Naive thymus-derived CD8-positive, alpha-beta T cell (primary cell): Measurements from ENCODE around the gene SLC2A6. TPM values are rescaled to one million over a fixed set of nuclear protein-coding genes. Genes with fewer than 3 reads are reported as not detected.

ENCODE experiments used
- ATAC-seq, 2 donors: fragments of 150-1000 bp; cut with Tn5 transposase in 1 of 2; sonication (Bioruptor Pico), chemical (Tn5 transposase) in 1 of 2; 1 replicate in 1 of 2; 2 replicates in 1 of 2; pipeline ENCODE4 v1.10.0; 2021; ENCODE audit warnings: mild to moderate bottlenecking in 2 of 2, moderate library complexity in 2 of 2
- POLR2A ChIA-PET: fragments of 350-600 bp; sonication (Branson Sonifier 250); formaldehyde crosslinking; loops from one replicate; lab custom pipeline; 2021; ENCODE audit warnings: antibody characterized with exemption; lab: Charles Lee
- DNase-seq, 10 donors: peaks; one replicate each; pipeline versions ENCODE4 v3.0.0 to v3.0.0-alpha.2; 2020 to 2022
- H3K27ac Mint-ChIP-seq, 10 donors: one replicate each; pipeline ENCODE4 v1.8.0; 2020 to 2022; ENCODE audit warnings: mild to moderate bottlenecking in 10 of 10, mixed read lengths in 10 of 10, moderate library complexity in 4 of 10, inconsistent platforms in 1 of 10
- H3K27me3 Mint-ChIP-seq, 5 donors: one replicate each; pipeline ENCODE4 v1.8.0; 2021 to 2022; ENCODE audit warnings: mixed read lengths in 5 of 5
- H3K36me3 Mint-ChIP-seq, 3 donors: one replicate each; pipeline ENCODE4 v1.8.0; 2020 to 2022; ENCODE audit warnings: mixed read lengths in 3 of 3, mild to moderate bottlenecking in 2 of 3, inconsistent platforms in 1 of 3
- H3K4me1 Mint-ChIP-seq, 4 donors: one replicate each; pipeline ENCODE4 v1.8.0; 2021 to 2022; ENCODE audit warnings: mixed read lengths in 4 of 4
- H3K4me3 Mint-ChIP-seq, 10 donors: one replicate each; pipeline ENCODE4 v1.8.0; 2020 to 2022; ENCODE audit warnings: mild to moderate bottlenecking in 10 of 10, mixed read lengths in 10 of 10, moderate library complexity in 6 of 10, inconsistent platforms in 1 of 10
- H3K9me3 Mint-ChIP-seq, 9 donors: one replicate each; pipeline ENCODE4 v1.8.0; 2020 to 2022; ENCODE audit warnings: mixed read lengths in 9 of 9, mild to moderate bottlenecking in 3 of 9, inconsistent platforms in 1 of 9, moderate library complexity in 1 of 9
- polyA plus RNA-seq, 3 donors: library from polyadenylated mRNA; unstranded; fragments of 300-500 nt; fragmentation: Illumina TruSeq; gene quantifications; one replicate each; pipeline ENCODE4 v1.2.3, GENCODE V29; 2021
- total RNA-seq, 8 experiments: library from RNA in 2 of 8; stranded (reverse) in 2 of 8; gene quantifications; one replicate each; pipeline ENCODE4 v1.2.3 and lab custom pipeline; 2021 to 2026

Gene SLC2A6, protein sequence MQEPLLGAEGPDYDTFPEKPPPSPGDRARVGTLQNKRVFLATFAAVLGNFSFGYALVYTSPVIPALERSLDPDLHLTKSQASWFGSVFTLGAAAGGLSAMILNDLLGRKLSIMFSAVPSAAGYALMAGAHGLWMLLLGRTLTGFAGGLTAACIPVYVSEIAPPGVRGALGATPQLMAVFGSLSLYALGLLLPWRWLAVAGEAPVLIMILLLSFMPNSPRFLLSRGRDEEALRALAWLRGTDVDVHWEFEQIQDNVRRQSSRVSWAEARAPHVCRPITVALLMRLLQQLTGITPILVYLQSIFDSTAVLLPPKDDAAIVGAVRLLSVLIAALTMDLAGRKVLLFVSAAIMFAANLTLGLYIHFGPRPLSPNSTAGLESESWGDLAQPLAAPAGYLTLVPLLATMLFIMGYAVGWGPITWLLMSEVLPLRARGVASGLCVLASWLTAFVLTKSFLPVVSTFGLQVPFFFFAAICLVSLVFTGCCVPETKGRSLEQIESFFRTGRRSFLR
- total RNA-seq (1 to 10 TPM; 8.4 to 8.7 TPM), polyA plus RNA-seq (1 to 10 TPM; 4.0 to 6.0 (median 5.6) TPM), total RNA-seq (lab: John Stamatoyannopoulos, UW) (9.3 to 20.5 (median 14.9) reads per million in 6 experiments)

- peak; percentile 69 to 90 (median 82) for DNase-seq
- POLR2A ChIA-PET = interaction anchor here (0.7 to 2.0 kb wide), 8 partner anchors 16 to 449 kb away, joined by 3 to 10 read pairs (median 5); partner anchors contain the start of genes CACFD1, GTF3C5, MED22 and RPL7A
- peaks cover 7 to 29% (median 13%) of the 10 kb centered on the region in 4 donors for H3K4me1 Mint-ChIP-seq
- no peaks in the 10 kb centered on the region for H3K9me3 Mint-ChIP-seq
- H3K27me3 Mint-ChIP-seq = no peaks in the 10 kb centered on the region
- peak within 1 kb of the TSS in 9 of 10 donors; percentile 51 to 92 (median 77) for H3K27ac Mint-ChIP-seq
- peak; percentile 94 to 96 for ATAC-seq
- H3K36me3 Mint-ChIP-seq = peaks cover 0 to 6% (median 0%) of the 10 kb centered on the region in 3 donors
- H3K4me3 Mint-ChIP-seq = peak within 1 kb of the TSS; percentile 74 to 86 (median 82)
Observed at GRCh38 chr9:133478851-133479711, at the start of gene SLC2A6. Gene SLC2A6, minus strand, starts transcription at chr9:133479099. Its CDS starts 40 bp downstream, at chr9:133479059.

GRCh38 chr9:133528001-133528875 is 49.3 kb upstream of the SLC2A6 start:
- H3K36me3 Mint-ChIP-seq = no peaks in the 10 kb centered on the region
- ATAC-seq (no peak), DNase-seq (no peak)
- H3K27me3 Mint-ChIP-seq = peaks cover 0 to 3% (median 0%) of the 10 kb centered on the region in 5 donors
- H3K27ac Mint-ChIP-seq = peak overlapping the region in 2 of 10 donors; percentile 27 to 56
- POLR2A ChIA-PET = no interaction called here
- no peak overlapping the region for H3K4me3 Mint-ChIP-seq
- peaks cover 11 to 24% (median 14%) of the 10 kb centered on the region in 4 donors for H3K4me1 Mint-ChIP-seq
- H3K9me3 Mint-ChIP-seq = no peaks in the 10 kb centered on the region

DNA sequence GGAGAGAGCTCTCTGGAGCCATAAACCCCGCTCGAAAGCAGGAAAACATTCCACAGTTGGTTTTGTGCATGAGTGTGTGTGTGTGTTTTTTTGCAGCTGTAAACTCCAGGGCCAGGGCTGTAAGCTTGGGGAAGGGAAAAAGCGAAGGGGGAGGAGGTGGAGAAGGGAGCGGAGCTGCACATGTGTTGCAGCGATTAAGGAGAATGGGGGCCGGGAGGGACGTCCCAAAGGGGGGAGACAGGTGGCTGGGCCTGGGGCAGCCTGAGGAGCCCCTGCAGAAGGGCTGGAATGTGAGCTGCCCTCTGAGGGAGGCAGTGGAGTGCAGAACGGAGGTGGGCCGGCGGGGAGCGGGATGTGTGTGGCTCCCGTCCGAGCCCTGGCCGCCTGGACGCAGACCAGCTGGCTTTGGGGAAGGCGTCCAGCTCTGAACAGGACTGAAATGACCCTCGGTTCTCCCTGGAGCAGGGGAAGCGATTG is 48.6 kb upstream of the SLC2A6 start:
- Mint-ChIP-seq H3K27ac (peak overlapping the region in 1 of 10 donors; percentile 84), H3K27me3 (peaks cover 0 to 1% (median 0%) of the 10 kb centered on the region in 5 donors), H3K36me3 (no peaks in the 10 kb centered on the region), H3K4me3 (no peak overlapping the region), H3K4me1 (peaks cover 4 to 16% (median 10%) of the 10 kb centered on the region in 4 donors), H3K9me3 (no peaks in the 10 kb centered on the region)
- ATAC-seq = no peak
- DNase-seq = no peak
- POLR2A ChIA-PET = no interaction called here

DNA sequence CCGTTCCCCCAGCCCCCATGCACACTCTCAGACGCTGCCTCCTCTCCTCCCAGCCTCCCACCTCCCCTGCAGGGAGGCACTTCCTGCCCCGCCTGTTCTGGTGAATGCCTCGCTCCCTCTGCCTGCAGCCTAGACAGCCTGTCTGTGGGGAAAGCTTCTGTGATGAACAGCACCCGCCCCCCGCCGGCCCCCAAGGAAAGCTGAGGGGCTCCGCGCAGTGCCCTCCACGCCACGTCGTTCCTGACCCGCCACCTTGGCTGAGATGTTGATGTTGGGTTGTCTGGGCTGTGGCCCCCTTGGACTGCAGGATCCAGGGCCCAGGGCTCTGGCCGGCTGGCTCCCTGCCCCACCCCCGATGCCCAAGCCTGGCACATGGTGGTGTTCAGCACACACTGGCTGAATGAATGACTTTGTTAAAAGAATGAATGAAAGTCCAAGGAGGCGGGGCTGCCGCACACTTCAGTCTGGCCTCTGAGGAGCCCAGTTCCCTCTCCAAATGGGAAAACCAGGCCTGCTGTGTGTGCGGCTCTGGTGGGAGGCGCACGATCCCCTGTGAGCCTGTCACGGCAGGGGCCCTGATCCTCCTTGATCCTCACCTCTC is 47.9 kb upstream of the SLC2A6 start:
- no peaks in the 10 kb centered on the region for H3K36me3 Mint-ChIP-seq
- POLR2A ChIA-PET = interaction anchor here (0.5 kb wide), 1 partner anchor 25 kb away, joined by 6 read pairs; no protein-coding TSS in a partner anchor
- peak overlapping the region in 5 of 10 donors; percentile 29 to 84 (median 71) for H3K27ac Mint-ChIP-seq
- peaks cover 4 to 16% (median 10%) of the 10 kb centered on the region in 4 donors for H3K4me1 Mint-ChIP-seq
- no peak for DNase-seq
- H3K4me3 Mint-ChIP-seq = peak overlapping the region in 4 of 10 donors; percentile 16 to 39 (median 19)
- ATAC-seq = peak in 1 of 2 donors; percentile 29
- H3K27me3 Mint-ChIP-seq = no peaks in the 10 kb centered on the region
- H3K9me3 Mint-ChIP-seq = no peaks in the 10 kb centered on the region

- no peak overlapping the region for H3K4me3 Mint-ChIP-seq
- DNase-seq (no peak), ATAC-seq (no peak)
- H3K4me1 Mint-ChIP-seq = peaks cover 4 to 16% (median 10%) of the 10 kb centered on the region in 4 donors
- H3K36me3 Mint-ChIP-seq = no peaks in the 10 kb centered on the region
- no peaks in the 10 kb centered on the region for H3K9me3 Mint-ChIP-seq
- H3K27me3 Mint-ChIP-seq = no peaks in the 10 kb centered on the region
- POLR2A ChIA-PET = interaction anchor here (0.7 kb wide), 1 partner anchor 1942 kb away, joined by 4 read pairs; no protein-coding TSS in a partner anchor
- H3K27ac Mint-ChIP-seq = peak overlapping the region in 3 of 10 donors; percentile 23 to 75 (median 52)
Observed at GRCh38 chr9:133525677-133526076, 46.8 kb upstream of the SLC2A6 start.

GRCh38 chr9:133524679-133525228 is 45.9 kb upstream of the SLC2A6 start, which contains the start of gene MYMK:
Gene MYMK, minus strand, starts transcription at chr9:133524959. Its CDS starts 115 bp downstream, at chr9:133524844.
- Mint-ChIP-seq H3K36me3 (no peaks in the 10 kb centered on the region), H3K4me3 (no peak within 1 kb of the TSS), H3K4me1 (peaks cover 4 to 16% (median 10%) of the 10 kb centered on the region in 4 donors), H3K27ac (peak within 1 kb of the TSS in 5 of 10 donors; percentile 0 to 75 (median 41)), H3K9me3 (no peaks in the 10 kb centered on the region), H3K27me3 (no peaks in the 10 kb centered on the region)
- ATAC-seq (no peak), DNase-seq (no peak)
- POLR2A ChIA-PET = no interaction called here

DNA sequence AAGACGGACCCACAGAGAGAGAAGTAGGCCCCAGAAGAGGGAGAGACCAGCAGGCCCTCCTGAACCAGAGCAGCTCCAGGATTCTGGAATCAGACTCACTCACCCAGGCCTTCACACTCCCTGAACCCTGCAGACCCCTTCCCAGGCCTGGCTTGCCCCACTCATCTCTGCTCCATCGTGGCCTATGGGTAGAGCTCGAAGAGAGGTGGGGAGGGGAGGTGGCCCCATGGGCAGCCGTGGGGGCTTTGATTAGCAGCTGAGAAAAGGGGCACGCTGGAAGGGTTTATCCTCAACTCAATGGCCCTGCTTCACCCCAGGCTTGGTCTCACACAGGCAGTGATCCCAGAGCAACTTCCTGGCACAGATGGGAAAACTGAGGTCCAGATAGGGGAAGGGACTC is 45.2 kb upstream of the SLC2A6 start:
- Mint-ChIP-seq H3K4me3 (no peak overlapping the region), H3K9me3 (no peaks in the 10 kb centered on the region), H3K36me3 (no peaks in the 10 kb centered on the region), H3K27me3 (no peaks in the 10 kb centered on the region), H3K4me1 (peaks cover 4 to 16% (median 10%) of the 10 kb centered on the region in 4 donors), H3K27ac (peak overlapping the region in 2 of 10 donors; percentile 41 to 63)
- no peak for DNase-seq
- ATAC-seq = no peak
- POLR2A ChIA-PET = no interaction called here

GRCh38 chr9:133523106-133523505 is 44.2 kb upstream of the SLC2A6 start:
- peaks cover 4 to 16% (median 10%) of the 10 kb centered on the region in 4 donors for H3K4me1 Mint-ChIP-seq
- ATAC-seq = no peak
- H3K4me3 Mint-ChIP-seq = no peak overlapping the region
- H3K27me3 Mint-ChIP-seq = no peaks in the 10 kb centered on the region
- peak overlapping the region in 2 of 10 donors; percentile 48 to 63 for H3K27ac Mint-ChIP-seq
- no peak for DNase-seq
- no peaks in the 10 kb centered on the region for H3K9me3 Mint-ChIP-seq
- no peaks in the 10 kb centered on the region for H3K36me3 Mint-ChIP-seq
- POLR2A ChIA-PET = interaction anchor here (2.2 kb wide), 1 partner anchor 14 kb away, joined by 13 read pairs; no protein-coding TSS in a partner anchor

GRCh38 chr9:133522073-133522910 is 43.4 kb upstream of the SLC2A6 start:
- Mint-ChIP-seq H3K4me3 (no peak overlapping the region), H3K4me1 (peaks cover 4 to 15% (median 10%) of the 10 kb centered on the region in 4 donors), H3K9me3 (no peaks in the 10 kb centered on the region), H3K27me3 (no peaks in the 10 kb centered on the region), H3K27ac (peak overlapping the region in 1 of 10 donors; percentile 16), H3K36me3 (no peaks in the 10 kb centered on the region)
- DNase-seq = no peak
- POLR2A ChIA-PET = interaction anchor here (0.8 to 2.2 kb wide), 2 partner anchors 13 to 27 kb away, joined by 3 to 13 read pairs; no protein-coding TSS in a partner anchor
- ATAC-seq = no peak
